ENCODE measurements around the gene BEST2. TPM values are rescaled to one million over a fixed set of nuclear protein-coding genes. Genes with fewer than 3 reads are reported as not detected.
"Not testable (repeated sequence)": the region's sequence is repeated elsewhere in the genome, so short reads cannot be mapped to it uniquely, and the experiment has no call there.

The BEST2 gene
- total RNA-seq, result not detected
- long read RNA-seq, donor 1, result 0 reads
- long read RNA-seq, donor 2, result 0 reads

DNA sequence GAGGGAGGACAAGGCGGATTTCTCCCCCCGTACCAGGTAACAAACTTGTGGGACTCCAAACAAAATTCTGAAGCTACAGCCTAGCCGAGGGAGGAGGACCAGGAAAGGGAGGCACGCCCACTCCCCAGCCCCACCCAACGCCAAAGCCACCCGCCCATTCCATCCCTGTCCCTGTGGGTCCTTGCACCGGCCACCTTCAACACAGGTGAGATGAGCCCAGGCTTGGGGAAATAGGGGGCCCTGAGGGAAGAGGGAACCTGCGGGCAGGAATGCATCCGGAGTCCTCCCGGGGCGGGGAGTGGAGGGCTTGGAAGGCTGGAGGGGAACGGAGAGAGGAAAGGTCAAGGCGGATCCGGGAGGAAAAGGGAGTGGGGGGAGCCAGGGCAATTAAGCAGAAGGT is at the start of gene BEST2:
BEST2 (plus strand) TSS at position 157 of the 400 bp plus-strand sequence. CDS start 802 bp downstream, outside the sequence.
- DNase-seq (ENCODE audit: low spot score), result no peak
- intact Hi-C loops (cut with DNase I), result no loop called here

DNA sequence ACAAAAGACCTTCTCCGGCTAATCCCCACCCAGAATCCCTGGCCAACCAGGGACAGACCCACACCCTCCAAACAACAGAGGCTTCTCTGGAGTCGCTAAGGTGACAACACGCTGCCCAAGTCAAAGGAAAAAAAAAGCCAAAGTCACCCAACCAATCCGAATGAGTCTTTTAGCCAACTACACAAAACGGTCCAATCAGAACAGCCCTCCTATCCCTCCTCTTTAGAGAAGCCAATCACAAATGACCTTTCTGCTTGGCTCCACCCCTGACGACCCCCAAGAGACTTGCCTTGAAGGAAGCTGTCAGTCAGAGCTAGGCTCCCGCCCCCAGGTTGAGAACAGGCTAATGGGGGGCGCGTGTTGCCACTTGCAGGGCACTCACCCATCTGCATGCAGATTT is 48.5 kb upstream of the BEST2 start:
- no peak for DNase-seq (ENCODE audit: low spot score)
- intact Hi-C loops (cut with DNase I), result no loop called here

DNA sequence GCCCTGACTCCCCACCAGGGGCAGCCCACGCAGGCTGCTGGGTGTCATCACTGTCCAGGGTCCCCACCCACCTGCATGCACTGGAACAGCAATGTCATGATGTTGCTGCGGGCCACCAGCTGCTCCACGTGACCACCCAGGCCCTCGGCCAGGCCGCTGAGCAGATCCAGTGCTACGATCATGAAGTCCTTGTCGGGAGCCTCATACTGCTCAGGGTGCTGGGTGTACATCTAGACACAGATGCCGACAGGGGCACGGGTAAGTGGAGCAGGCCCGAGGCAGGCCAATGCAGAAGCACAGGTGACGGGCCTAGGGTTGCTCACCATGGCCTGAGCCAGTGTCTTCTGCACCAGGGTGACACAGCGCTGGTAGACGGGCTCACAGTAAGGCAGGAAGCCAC is 46.4 kb upstream of the BEST2 start:
- intact Hi-C loops (cut with DNase I), result no loop called here
- DNase-seq (ENCODE audit: low spot score), result no peak

DNA sequence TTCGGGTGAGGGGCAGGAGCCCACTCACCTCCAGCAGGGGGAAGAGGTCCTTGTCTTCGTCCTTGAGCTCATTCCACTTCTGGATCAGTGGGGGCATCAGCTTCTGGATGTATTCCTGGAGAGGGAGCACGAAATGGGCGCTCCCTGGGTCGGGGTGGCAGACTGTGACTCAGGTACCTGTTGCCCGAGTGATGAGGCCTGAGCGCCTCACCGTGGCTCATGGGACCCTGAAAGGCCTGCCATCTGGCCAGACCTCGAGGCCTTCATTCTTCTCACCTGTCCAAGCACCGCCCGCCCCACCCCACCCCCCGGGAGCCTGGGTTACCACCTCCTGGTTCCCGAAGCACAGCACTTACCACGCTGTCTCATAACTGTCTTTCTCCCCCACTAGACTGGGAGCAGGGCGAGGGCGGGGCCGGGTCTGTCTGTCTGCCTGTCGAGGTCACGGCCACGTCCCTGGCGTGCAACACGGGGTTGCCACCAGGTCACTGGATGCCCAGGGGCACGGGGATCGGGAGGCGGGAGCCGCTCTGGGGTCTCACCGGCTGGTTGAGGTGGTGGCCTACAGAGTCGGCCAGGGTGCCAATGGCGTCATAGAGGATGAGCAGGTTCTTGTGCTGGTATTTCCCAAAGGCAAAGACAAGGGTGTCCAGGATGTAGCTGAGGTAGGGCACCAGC is 45.8 kb upstream of the BEST2 start:
- intact Hi-C loops (cut with DNase I), result no loop called here
- DNase-seq (ENCODE audit: low spot score), result no peak

GRCh38 chr19:12706332-12706718 is 45.3 kb upstream of the BEST2 start:
- intact Hi-C loops (cut with DNase I), result no loop called here
- DNase-seq (ENCODE audit: low spot score), result no peak

- intact Hi-C loops (cut with DNase I), result no loop called here
- DNase-seq (ENCODE audit: low spot score), result no peak
Observed at GRCh38 chr19:12708641-12709040, 43.0 kb upstream of the BEST2 start.

GRCh38 chr19:12711187-12711586 is 40.4 kb upstream of the BEST2 start:
- DNase-seq (ENCODE audit: low spot score), result no peak
- intact Hi-C loops (cut with DNase I), result no loop called here

DNA sequence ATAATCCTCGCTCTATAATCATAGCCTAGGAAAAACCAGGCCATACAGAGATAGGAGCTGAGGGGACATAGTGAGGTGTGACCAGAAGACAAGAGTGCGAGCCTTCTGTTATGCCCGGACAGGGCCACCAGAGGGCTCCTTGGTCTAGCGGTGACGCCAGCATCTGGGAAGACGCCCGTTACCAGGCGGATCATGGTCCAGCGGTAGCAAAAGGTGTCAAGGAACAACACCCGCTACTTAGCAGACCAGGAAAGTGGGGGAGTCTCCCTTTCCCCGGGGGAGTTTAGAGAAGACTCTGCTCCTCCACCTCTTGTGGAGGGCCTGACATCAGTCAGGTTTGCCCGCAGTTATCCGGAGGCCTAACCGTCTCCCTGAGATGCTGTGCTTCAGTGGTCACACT is 39.5 kb upstream of the BEST2 start:
- DNase-seq (ENCODE audit: low spot score); intact Hi-C loops (cut with DNase I): not testable (repeated sequence)

DNA sequence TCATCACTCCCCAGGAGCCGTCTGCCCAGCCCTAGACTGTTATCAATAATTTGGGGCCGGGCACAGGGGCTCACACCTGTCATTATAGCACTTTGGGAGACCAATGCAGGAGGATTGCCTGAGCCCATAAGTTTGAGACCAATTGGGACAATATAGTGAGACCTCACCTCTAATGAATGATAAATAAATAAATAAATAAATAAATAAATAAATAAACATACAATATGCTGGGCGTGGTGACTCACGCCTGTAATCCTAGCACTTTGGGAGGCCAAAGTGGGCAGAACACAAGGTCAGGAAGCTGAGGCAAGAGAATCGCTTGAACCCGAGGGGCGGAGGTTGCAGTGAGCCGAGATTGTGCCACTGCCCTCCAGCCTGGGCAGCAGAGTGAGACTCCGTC is 38.3 kb upstream of the BEST2 start:
- DNase-seq (ENCODE audit: low spot score); intact Hi-C loops (cut with DNase I): not testable (repeated sequence)

- intact Hi-C loops (cut with DNase I), result no loop called here
Observed at GRCh38 chr19:12715102-12715501, 36.5 kb upstream of the BEST2 start.

DNA sequence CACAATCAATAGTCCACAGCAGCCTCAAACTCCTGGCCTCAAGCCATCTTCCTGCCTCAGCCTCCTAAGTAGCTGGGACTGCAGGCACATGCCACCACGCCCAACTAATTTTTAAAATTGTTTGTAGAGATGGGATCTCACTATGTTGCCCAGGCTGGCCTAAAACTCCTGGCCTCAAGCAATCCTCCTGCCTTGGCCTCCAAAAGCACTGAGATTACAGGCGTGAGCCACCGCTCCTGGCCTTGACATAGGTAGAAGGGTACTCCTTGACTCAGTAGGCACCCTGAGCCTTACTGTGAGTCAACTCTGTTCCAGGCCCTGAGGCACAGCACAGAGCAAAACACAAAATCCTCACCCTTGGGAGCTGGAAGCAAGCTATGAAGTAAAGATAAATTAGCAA is 35.7 kb upstream of the BEST2 start:
- DNase-seq (ENCODE audit: low spot score), result no peak
- intact Hi-C loops (cut with DNase I), result no loop called here

More at GRCh38 chr19:12715102-12715501, 36.5 kb upstream of the BEST2 start:
- DNase-seq (ENCODE audit: low spot score), result no peak

GRCh38 chr19:12720296-12720695 is 31.3 kb upstream of the BEST2 start:
- DNase-seq (ENCODE audit: low spot score), result no peak
- intact Hi-C loops (cut with DNase I), result no loop called here

DNA sequence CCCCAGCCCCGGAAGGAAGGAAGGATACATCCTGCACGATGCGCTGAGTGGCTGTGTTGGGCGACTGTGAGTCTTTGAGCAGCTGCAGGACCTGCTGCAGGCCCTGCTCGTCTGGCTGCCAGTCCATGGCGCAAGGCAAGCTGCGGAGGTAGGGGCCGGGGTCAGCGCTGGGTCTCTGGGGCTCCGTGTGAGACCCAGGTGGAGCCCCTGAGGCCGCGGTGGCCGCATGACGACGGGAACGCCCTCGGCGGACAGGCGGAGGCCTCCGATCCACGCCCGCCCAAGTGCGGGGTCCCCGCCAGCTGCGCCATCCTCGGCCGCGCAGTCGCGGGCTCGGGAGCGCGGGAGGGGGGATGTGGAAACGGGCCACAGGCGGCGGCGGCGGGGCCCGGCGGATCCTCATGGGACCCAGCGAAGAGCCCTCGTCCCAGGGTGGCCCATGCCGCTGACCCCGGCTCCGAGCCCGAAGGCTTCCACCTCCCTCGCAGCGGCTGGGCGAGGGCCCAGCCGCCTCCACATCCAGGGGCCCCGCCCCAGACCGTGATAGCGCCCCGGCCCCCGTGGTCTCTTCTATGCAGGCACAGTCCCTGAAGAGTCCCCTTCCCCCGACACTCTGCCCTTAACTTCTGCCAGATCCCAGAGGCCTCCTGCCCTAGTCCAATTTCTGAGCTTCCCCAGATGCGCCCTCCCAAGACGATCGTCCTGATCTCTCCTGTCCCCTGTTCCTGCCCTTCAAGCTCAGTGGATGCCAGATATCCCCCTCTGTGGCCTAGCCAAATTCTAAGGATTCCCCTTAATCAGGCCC is 30.5 kb upstream of the BEST2 start:
- intact Hi-C loops (cut with DNase I), result no loop called here
- no peak for DNase-seq (ENCODE audit: low spot score)

DNA sequence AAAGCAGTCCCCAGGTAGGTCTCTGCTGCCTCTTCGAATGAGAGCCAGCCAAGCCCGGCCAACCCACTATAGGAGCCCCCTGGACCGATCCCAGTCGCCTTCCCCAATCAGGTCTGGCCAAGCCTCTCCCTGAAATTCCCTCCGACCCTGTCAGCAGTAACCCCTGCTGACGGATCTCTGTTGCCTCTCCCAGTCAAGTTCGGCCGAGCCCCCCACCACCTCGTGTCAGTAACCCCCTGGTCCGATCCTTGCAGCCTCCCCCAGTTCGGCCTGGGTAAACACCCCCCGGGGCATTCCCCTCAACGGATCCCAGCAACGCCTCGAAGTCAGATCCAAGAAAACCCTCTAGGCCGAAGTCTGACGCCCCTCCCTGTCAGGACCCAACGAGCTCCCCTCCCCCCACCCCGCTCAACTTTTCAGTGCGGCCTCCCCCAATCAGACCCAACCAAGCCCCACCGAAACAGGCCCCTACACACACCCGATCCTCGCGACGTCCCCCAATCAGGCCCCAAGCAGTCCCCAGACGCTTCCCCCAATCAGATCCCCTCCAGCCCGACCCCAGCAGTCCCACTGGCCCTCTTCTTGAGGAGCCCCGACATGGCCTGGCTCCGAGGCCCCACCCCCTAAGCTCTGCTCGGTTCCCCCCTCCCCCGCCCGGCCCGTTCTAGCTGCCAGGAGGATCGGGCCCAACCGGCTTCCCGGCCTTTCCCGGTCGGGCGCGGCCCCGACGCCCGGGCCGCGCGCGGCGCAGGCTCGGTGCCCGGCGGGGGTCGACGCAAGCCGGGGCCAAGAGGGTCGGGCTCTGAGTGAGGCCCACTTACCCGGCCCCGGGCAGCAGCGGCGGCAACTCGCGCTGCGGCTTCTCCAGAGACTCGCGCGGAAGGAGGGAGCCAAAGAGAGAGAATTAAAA is 29.7 kb upstream of the BEST2 start:
- DNase-seq (ENCODE audit: low spot score), result peak; percentile 88
- intact Hi-C loops (cut with DNase I), result no loop called here

- intact Hi-C loops (cut with DNase I), result no loop called here
- DNase-seq (ENCODE audit: low spot score), result peak; percentile 98
Observed at GRCh38 chr19:12722566-12723380, 28.8 kb upstream of the BEST2 start.

- no peak for DNase-seq (ENCODE audit: low spot score)
- intact Hi-C loops (cut with DNase I), result no loop called here
Observed at GRCh38 chr19:12723381-12723640, 28.3 kb upstream of the BEST2 start.

DNA sequence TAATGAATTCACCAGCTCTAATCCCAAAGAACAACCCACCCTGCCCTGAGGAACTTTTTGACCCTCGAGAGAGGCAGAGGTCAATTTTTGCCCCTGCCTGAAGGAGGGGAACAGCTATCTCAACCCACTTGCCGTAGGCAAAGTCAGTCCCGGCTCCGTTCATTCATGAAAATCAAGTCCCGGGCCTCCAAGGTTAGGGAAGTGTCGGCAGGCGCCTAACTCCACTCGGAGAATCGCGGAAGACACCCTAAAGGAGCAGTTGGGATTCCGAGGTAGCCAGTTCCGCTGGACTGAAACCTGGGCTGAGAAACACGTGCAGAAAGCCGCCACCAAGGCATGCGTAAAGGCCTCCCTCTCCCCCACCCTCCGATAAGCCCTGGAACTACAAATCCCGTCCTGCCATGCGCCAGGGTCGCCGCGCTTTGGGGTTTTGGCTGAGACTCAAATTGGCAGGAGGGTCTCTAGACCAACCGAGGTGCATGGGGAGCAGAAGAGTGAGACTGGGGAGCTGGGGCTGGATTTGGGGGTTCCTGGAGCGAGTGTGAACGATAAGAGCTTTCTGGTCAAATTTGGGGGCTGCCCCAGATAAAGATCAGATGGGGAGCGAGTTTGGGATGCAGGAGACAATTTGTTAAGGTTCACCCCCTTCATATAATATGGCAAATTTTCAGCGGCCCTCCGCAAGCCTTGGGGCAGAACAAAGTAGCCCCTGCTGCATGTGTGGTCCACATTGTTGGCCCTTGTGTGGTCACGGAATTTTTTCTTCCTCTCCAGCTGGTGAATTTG is 27.8 kb upstream of the BEST2 start, which contains the start of gene TNPO2:
TNPO2 (minus strand) TSS at position 292 of the 786 bp plus-strand sequence. CDS start 2,955 bp downstream, outside the sequence.
- intact Hi-C loops (cut with DNase I), result no loop called here
- DNase-seq (ENCODE audit: low spot score), result no peak

GRCh38 chr19:12725612-12726011 is 26.0 kb upstream of the BEST2 start:
- DNase-seq (ENCODE audit: low spot score); intact Hi-C loops (cut with DNase I): not testable (repeated sequence)
